ENCODE results near the gene CFAP157.

Gene CFAP157

GRCh38 chr9:127693697-127694096 lies 13.1 kb upstream of the CFAP157 start:
- no peak for DNase-seq

DNA sequence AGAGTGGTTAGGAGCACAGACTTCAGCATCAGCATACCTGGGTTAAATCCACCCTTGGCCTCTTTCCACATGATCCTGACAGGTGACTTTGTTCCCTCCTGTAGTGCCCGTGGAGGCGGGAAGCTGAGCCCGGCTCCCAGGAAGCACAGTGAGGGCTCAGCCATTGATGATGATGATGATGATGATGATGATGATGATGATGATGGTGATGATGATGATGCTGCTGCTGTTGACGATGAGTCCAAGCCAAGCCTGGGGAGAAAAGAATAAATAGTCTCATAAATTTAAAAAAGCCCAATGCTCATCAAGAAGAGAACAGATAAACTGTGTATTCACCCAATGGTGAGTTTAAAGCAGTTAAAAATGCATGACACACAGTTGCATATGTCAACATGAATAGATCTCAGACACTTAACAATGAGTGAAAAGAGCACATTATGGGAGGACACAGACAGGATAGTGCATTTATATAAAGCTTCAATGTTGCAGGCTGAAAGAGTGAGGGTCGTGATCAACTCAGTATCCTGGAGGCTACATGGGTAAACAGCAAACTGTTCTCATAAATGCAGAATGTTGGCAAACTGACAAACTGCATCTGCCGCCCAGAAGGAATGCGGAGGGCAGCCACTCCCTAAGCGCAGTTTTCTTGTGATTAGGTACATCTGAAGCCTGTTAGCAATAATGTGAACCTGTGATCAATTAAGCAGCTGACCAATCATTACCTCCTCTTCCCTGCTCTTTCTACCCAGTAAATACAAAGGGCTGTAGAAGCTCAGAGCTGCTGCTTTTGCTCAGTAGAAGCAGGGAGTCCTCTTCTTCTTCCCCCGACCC lies 11.7 kb upstream of the CFAP157 start:
- no peak for DNase-seq

- DNase-seq = no peak
Observed at GRCh38 chr9:127697575-127697974, 9.2 kb upstream of the CFAP157 start.

- DNase-seq = no peak
Observed at GRCh38 chr9:127698386-127698785, 8.4 kb upstream of the CFAP157 start.

- DNase-seq = peak; percentile 41 to 74
Observed at GRCh38 chr9:127698985-127699670, 7.7 kb upstream of the CFAP157 start.

DNA sequence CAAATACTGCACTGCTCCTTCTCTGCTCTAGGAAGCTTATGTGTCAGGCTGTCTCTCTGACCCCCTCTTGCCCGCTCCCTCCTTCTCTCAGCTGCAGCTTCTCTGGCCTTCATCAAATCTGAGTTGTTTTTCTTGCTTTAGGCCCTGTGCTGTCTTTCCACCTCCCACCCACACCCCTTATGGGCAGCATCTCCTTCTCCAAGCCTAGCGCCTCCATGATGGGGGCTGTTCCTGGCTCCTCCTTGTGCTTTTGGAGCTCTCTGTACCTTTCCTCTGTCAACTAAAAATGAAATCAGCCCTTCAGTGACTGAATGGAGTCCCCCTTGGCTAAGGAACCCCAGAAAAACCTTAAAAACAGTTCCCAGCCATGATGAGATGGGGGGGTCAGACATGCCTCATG lies 6.6 kb upstream of the CFAP157 start:
- no peak for DNase-seq

DNA sequence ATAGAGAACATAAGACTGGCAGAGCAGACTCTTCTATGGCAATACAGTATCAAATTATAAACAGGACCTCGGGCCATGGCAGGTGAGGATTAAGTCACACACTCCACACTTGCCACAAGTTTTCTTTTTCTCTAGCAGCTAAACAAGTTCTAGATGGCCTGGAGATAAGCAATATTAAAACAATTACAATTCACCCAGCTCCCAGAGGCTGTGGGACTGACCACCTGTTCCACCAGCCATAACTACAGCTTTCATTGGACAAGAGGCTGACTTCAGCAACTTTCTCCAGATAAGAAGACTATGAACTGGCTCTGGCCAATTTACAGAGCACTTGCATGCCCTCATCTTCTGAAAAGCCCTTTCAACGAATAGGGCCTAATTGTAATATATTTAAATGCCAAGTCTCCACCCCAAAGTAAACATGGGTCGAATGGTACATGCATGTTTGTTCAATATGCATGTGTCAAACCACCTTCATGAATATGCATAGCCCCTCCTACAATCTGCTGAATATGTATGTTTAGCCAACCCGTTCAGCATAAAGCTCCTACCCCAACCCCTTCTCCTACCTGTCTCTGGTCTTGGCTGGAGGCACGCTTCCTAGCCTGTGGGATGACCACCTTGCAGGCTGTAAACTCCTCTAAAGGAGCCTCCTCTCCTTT lies 6.1 kb upstream of the CFAP157 start:
- DNase-seq = no peak

DNA sequence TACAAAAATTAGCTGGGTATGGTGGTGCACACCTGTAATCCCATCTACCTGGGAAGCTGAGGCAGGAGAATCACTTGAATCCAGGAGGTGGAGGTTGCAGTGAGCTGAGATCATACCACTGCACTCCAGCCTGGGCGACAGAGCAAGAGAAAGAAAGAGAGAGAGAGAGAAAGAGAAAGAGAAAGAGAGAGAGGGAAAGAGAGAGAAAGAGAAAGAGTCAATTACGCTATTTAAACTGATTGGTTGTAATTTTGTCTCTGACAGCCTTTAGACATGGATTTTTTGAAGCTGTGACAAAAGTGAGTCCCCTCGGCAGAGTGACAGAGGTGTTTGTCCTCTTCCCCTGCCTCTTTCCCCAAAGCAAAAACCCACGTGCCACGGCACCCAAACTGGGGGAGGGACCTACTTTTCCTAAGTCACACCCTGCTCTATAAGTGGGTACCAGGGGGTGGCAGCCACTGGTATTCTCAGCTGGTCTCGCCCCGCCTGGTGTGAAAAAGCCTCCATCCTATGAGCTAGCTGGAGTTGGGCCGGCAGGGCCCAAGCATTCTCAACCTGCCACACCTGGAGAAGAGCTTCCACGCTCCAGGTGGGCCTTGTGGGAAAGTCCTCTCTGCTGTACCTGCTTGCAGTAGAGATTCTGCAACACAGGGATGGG lies 3.4 kb upstream of the CFAP157 start:
- DNase-seq = no peak

DNA sequence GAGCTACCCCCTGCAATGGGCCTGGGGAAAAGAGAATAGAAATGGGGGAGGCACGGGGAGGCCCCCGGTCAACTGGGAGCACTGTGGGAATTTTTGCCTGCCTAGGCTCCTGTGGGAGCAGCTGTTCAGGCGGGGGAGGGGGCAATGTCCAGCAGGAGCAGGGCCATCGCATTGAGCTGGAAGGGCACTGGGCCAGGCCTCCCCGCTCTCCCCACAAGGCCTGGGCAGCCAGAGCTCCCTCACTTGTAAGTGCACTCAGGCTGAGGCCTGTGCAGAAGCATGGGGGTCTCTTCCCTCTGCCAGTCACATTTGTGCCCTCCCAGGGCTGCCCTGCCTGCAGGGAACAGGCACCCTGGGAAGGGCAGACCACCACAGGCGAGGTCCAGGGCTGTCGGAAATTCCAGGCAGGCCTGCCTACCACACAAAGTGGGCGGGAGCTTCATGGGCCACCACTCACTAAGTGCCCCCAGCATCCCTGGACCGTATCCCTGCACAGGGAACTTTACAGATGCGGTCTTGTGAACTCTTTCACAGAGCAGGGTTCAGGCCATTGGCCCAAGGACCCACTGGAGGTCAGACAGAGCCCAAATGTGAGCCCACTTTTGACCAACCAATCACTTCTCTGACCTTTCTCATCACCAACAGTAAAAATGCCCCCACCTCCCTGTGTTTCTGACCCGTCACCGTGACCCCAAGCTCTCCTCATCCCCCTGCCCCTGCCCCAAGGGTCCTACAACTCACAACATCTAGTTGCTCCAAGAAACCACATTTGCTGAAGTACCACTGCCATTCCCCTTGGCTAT lies 1.0 kb upstream of the CFAP157 start:
- DNase-seq = no peak

- DNase-seq = no peak
Observed at GRCh38 chr9:127707766-127708165, 978 bp downstream of the CFAP157 start.

DNA sequence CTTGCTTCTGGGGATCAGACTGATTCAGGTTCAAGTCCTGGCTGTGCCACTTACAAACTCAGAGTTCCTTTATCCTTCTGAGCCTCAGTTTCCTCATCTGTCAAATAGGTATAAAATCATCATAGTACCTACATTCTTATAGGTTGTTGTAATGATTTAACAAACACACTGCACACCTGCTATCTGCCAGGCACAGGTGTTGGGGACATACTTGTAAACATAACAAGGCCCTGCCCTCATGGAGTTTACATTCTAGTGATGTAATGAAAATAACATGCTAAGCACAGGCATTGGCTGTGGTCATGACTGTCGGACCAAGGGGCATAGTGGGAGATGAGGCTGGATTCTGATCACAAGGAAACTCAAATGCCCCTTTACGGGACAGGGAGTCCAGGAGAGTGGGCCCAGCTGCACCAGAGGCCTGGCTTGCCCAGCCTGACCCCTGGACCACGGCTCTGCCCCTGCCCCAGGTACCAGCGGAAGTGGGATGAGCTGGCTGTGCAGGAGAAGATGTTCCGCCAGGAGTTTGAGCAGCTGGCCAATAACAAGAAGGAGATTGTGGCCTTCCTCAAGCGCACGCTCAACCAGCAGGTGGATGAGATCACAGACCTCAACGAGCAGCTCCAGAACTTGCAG lies 2.3 kb downstream of the CFAP157 start:
- no peak for DNase-seq

DNA sequence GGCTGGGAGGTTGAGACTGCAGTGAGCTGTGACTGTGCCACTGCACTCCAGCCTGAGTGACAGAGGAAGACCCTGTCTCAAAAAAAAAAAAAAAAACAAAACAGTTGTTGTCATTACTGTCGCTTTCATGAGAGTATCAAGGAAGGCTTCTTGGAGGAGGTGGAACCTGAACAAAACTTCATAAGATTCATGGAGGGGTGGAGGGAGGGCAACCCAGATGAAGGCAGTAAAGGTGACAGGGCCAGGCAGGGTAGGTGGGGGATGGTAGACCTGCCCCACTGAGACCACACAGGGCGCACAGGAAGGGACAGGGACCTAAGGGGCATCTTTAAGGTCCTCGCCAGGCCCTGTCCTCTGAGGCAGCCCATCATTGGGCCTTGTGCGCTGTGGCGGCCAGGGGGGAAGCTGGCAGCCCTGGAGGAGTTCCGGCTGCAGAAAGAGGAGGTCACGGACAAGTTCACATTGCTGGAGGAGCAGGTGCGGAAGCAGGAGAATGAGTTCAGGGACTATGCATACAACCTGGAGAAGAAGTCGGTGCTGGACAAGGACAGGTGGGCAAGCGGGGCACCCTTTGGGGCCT lies 3.5 kb downstream of the CFAP157 start:
- DNase-seq = no peak

DNA sequence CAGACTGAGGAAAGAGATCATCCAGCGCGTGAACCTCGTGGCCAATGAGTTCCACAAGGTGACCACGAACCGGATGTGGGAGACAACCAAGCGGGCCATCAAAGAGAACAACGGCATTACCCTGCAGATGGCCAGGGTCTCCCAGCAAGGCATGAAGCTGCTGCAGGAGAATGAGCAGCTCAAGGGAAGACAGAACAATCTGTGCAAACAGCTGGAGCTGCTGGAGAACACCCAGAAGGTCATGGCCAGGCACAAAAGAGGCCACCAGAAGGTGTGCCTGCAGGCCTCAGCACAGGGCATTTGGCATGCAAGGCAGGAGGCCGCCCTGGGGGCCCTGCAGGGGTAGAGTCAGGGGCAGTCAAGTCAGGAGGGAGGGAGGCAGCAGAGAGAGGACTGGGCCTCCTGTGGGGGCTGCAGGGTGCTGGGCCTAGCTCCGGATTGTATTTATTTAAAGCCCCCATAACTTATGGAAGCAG lies 4.5 kb downstream of the CFAP157 start:
- no peak for DNase-seq

DNA sequence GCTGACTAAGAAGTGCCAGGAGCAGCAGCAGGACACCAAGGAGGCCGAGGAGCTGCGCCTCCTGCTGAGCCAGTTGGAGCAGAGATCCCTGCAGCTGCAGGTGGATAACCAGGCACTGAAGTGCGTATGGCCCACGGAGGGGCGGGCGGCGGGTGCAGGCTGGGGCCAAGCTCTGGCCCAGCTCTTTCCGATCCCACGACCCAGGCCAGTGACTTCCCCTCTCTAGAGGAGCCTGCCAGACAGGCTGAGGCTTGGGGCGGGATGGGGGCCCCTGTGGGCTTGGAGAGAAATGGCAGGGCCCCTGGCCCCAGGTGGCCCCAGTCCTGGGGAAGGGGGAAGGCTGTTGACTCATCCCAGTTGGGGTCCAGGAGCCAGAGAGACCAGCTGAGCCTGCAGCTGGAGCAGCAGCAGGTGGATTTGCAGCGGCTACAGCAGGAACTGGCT lies 5.1 kb downstream of the CFAP157 start:
- DNase-seq = no peak

- DNase-seq = no peak
Observed at GRCh38 chr9:127712371-127712770, 5.6 kb downstream of the CFAP157 start.

GRCh38 chr9:127712867-127713266 lies 6.1 kb downstream of the CFAP157 start:
- no peak for DNase-seq

- DNase-seq = no peak
Observed at GRCh38 chr9:127714020-127714750, 7.4 kb downstream of the CFAP157 start.

- no peak for DNase-seq
Observed at GRCh38 chr9:127714951-127715469, 8.2 kb downstream of the CFAP157 start.

- peak; percentile 64 to 77 for DNase-seq
Observed at GRCh38 chr9:127715470-127716337, 8.9 kb downstream of the CFAP157 start, which contains the start of the genes PTRH1 and TTC16. Gene PTRH1, minus strand, starts transcription at chr9:127715663. Its CDS starts 24 bp downstream, at chr9:127715639. Gene TTC16, plus strand, starts transcription at chr9:127716079. Its CDS starts 67 bp downstream, at chr9:127716146.

All from NCI-H187 (cell line).